OCI-LY1 (cell line): ENCODE data around the gene RETREG2.

Experiments
- H2AFZ ChIP-seq: fragments of 200-600 bp; sonication (generic), shearing (Covaris generic); 2 replicates; pipeline ENCODE4 v1.6.0; 2014; ENCODE audit warnings: antibody characterized with exemption, mild to moderate bottlenecking, low read length
- H3F3A ChIP-seq: fragments of 200-600 bp; sonication (generic), shearing (Covaris generic); 2 replicates; pipeline ENCODE4 v1.6.0; 2014; ENCODE audit warnings: mild to moderate bottlenecking, antibody characterized with exemption, low read length, moderate library complexity; ENCODE audit not compliant: insufficient read depth
- H3K27ac ChIP-seq: fragments of 200-600 bp; sonication (generic); 2 replicates; pipeline ENCODE4 v1.5.1; 2014; ENCODE audit warnings: low read length, mixed run types, mild to moderate bottlenecking, low read depth; ENCODE audit not compliant: poor library complexity, severe bottlenecking
- H3K27me3 ChIP-seq: fragments of 200-600 bp; sonication (generic); 2 replicates; pipeline ENCODE4 v1.6.0; 2014; ENCODE audit warnings: antibody characterized with exemption, mild to moderate bottlenecking, low read length, moderate library complexity; ENCODE audit not compliant: insufficient read depth
- H3K36me3 ChIP-seq: fragments of 200-600 bp; sonication (generic); 2 replicates; pipeline ENCODE4 v1.6.1; 2014; ENCODE audit warnings: mild to moderate bottlenecking, antibody characterized with exemption, low read length, moderate library complexity, mixed read lengths; ENCODE audit not compliant: insufficient read depth
- H3K4me1 ChIP-seq: fragments of 200-600 bp; sonication (generic); 2 replicates; pipeline ENCODE4 v1.5.1; 2014; ENCODE audit warnings: mild to moderate bottlenecking, low read length, moderate library complexity; ENCODE audit not compliant: insufficient read depth, severe bottlenecking
- H3K4me2 ChIP-seq: fragments of 200-600 bp; sonication (generic), shearing (Covaris generic); 2 replicates; pipeline ENCODE4 v1.6.1; 2014; ENCODE audit warnings: low read length
- H3K4me3 ChIP-seq: fragments of 200-600 bp; sonication (generic); 2 replicates; pipeline ENCODE4 v1.5.1; 2014; ENCODE audit warnings: low read length, low read depth, mild to moderate bottlenecking, mixed read lengths; ENCODE audit not compliant: poor library complexity, severe bottlenecking
- H3K79me2 ChIP-seq: fragments of 200-600 bp; shearing (Covaris generic); 2 replicates; pipeline ENCODE4 v1.6.1; 2016; ENCODE audit warnings: mixed run types, low read length, mixed read lengths; ENCODE audit not compliant: insufficient read depth
- H3K9ac ChIP-seq: fragments of 200-600 bp; sonication (generic), shearing (Covaris generic); 2 replicates; pipeline ENCODE4 v1.6.1; 2014; ENCODE audit warnings: mild to moderate bottlenecking, low read length, mixed read lengths
- H3K9me2 ChIP-seq: fragments of 200-600 bp; sonication (generic), shearing (Covaris generic); 2 replicates; pipeline ENCODE4 v1.6.1; 2014; ENCODE audit warnings: low read depth, mild to moderate bottlenecking, low read length, mixed read lengths
- H3K9me3 ChIP-seq: fragments of 200-600 bp; shearing (Covaris generic); 2 replicates; pipeline ENCODE4 v1.6.1; 2014; ENCODE audit warnings: low read length, mixed read lengths
- H4K20me1 ChIP-seq: fragments of 200-600 bp; sonication (generic), shearing (Covaris generic); 2 replicates; pipeline ENCODE4 v1.6.0; 2016; ENCODE audit warnings: mild to moderate bottlenecking, low read length; ENCODE audit not compliant: insufficient read depth
- EZH2 ChIP-seq: fragments of 200-600 bp; sonication (generic), shearing (Covaris generic); IDR thresholded peaks from 2 replicates; pipeline ENCODE4 v1.8.0; 2017; ENCODE audit warnings: borderline replicate concordance, mixed run types, mild to moderate bottlenecking, antibody characterized with exemption, low read length, moderate library complexity, mixed read lengths
- TF ChIP-seq, protein P1 (sequence below): fragments of 200-600 bp; sonication (generic), shearing (Covaris generic); IDR thresholded peaks from 2 replicates; pipeline ENCODE4 v1.5.1; 2017; ENCODE audit warnings: mild to moderate bottlenecking, antibody characterized with exemption, low read length, moderate library complexity, mixed read lengths

Gene RETREG2

DNA sequence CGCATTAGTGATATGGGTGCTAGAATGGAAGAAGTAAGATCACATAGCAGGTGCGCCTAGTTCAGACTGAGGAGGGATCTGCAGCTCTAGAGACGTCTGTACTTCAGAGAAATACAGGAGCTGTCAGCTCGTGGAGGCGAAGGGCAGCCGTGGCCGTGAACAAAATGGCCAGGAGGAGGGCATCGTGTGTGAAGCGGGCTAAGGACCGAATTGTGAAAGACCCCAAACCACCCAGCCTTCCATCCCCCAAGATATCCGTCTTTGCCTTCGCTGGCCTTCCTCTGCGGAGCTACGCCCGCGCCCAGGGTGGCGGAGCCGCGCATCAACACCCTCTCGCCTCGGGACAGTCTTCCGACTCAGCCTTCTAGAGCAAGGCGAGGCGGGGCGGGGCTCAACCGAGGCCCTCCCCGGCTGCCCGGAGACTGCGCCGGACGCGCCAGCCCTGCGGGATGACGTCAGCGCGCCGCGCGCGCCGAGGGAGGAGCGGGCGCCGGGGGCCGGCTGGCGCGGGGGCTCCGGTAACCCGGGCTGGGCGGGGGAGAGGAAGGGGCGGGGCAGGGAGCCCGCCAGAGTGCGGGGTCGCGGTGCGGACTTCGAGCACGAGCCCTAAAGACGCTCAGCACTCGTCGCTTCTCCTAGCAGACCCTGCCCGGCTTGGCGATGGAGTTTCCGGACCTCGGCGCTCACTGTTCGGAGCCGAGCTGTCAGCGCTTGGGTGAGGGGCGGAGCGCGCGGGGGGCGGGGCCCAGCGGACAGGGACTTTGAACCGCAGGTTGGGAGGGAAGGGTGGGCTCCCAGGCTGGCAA, 28.5 kb downstream of the RETREG2 start, which contains the start of gene ZFAND2B:
Gene ZFAND2B (plus strand): TSS at position 455 of the 806 bp plus-strand sequence. CDS start 206 bp downstream, at position 661.
- peaks cover 21% of the 10 kb centered on the region for H3K4me1 ChIP-seq
- H3F3A ChIP-seq, result 0 out of 2 replicates have a peak, but pooled peaks cover 3% of the 10 kb centered on the region
- H3K36me3 ChIP-seq, result peaks cover 38% of the 10 kb centered on the region; the same call in 1 of the 2 replicates
- peak within 1 kb of the TSS; percentile 70 for H3K4me3 ChIP-seq
- peak within 1 kb of the TSS; percentile 86 for H3K4me2 ChIP-seq
- peak within 1 kb of the TSS; percentile 82 for H3K9ac ChIP-seq
- H3K27ac ChIP-seq, result peak within 1 kb of the TSS; percentile 77
- no peaks in the 10 kb centered on the region for H3K79me2 ChIP-seq
- H3K27me3 ChIP-seq, result no peaks in the 10 kb centered on the region
- H2AFZ ChIP-seq, result peak within 1 kb of the TSS; percentile 24; the same call in 1 of the 2 replicates
- no peaks in the 10 kb centered on the region for H3K9me2 ChIP-seq
- TF ChIP-seq, protein P1, sequence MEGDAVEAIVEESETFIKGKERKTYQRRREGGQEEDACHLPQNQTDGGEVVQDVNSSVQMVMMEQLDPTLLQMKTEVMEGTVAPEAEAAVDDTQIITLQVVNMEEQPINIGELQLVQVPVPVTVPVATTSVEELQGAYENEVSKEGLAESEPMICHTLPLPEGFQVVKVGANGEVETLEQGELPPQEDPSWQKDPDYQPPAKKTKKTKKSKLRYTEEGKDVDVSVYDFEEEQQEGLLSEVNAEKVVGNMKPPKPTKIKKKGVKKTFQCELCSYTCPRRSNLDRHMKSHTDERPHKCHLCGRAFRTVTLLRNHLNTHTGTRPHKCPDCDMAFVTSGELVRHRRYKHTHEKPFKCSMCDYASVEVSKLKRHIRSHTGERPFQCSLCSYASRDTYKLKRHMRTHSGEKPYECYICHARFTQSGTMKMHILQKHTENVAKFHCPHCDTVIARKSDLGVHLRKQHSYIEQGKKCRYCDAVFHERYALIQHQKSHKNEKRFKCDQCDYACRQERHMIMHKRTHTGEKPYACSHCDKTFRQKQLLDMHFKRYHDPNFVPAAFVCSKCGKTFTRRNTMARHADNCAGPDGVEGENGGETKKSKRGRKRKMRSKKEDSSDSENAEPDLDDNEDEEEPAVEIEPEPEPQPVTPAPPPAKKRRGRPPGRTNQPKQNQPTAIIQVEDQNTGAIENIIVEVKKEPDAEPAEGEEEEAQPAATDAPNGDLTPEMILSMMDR, result no peak
- TF ChIP-seq EZH2, result no peak
- peaks cover 6% of the 10 kb centered on the region; the same call in 1 of the 2 replicates for H3K9me3 ChIP-seq
- no peaks in the 10 kb centered on the region for H4K20me1 ChIP-seq

DNA sequence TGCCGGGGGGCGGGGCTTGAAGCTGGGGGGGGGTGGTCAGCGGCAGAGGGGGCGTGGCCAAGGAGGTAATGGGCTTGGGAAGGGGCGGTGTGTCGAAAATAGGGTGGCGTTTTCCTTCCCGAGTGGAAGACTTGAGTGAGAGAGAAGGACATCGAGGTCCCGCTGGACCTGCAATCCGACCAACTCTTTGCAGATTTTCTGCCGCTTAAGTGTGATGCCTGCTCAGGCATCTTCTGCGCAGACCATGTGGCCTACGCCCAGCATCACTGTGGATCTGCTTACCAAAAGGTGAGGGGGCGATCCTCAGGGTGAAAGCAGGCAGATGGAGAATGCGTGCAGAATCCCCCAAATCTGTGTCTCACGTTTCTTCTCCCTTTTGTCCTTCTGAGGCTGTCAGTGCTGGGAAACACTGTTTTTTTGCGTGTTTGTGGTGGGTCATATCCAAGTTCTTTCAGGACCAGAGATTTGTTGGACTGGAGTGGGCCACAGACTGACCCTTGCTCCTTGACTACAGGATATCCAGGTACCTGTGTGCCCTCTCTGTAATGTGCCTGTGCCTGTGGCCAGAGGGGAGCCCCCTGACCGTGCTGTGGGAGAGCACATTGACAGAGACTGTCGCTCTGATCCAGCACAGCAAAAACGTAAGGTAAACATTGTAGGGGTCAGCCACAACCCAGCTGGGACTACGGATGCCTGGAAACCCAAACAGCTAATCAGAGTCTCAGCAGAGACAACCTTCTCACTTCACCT, 29.2 kb downstream of the RETREG2 start:
- Histone ChIP-seq H3K4me2 (peak overlapping the region; percentile 86), H3K79me2 (no peaks in the 10 kb centered on the region), H3K36me3 (peaks cover 43% of the 10 kb centered on the region), H3K4me1 (peaks cover 21% of the 10 kb centered on the region), H3K4me3 (peak overlapping the region; percentile 70), H4K20me1 (no peaks in the 10 kb centered on the region), H3K9ac (peak overlapping the region; percentile 82), H3K9me2 (no peaks in the 10 kb centered on the region), H3K27me3 (no peaks in the 10 kb centered on the region), H2AFZ (no peak overlapping the region), H3K27ac (peak overlapping the region; percentile 77), H3K9me3 (peaks cover 6% of the 10 kb centered on the region; the same call in 1 of the 2 replicates), H3F3A (0 out of 2 replicates have a peak, but pooled peaks cover 3% of the 10 kb centered on the region)
- TF ChIP-seq, protein P1, result no peak
- no peak for TF ChIP-seq EZH2

DNA sequence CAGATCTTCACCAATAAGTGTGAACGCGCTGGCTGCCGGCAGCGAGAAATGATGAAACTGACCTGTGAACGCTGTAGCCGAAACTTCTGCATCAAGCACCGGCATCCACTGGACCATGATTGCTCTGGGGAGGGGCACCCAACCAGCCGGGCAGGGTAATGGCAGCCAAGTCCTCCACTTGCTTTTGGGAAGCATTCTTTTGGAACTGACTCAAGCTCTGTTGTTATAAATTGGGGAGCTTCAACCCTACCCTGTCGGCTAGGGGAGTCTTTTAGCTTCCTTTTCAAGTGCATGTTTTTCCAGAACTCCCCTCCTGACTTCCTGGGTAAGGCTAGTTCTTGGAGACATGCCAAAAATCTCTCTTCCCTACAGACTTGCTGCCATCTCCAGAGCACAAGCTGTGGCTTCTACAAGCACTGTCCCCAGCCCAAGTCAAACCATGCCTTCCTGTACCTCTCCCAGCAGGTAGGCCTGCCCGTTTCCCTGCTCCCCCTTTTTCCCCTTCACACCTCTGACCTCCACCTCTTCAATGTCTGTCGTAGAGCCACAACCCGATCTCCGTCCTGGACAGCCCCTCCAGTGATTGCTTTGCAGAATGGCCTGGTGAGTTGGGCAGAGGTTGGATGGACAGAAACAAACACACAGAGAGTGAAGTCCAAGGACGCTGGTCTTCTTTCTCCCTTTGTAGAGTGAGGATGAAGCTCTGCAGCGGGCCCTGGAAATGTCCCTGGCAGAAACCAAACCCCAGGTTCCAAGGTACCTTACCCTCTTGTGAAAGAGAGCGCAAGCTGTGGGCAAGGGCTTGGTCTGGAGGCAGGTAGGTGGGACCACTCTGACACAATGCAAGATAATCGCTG, 30.0 kb downstream of the RETREG2 start:
- Histone ChIP-seq H3K4me3 (peak overlapping the region; percentile 70), H3K4me1 (peaks cover 21% of the 10 kb centered on the region), H3K27me3 (no peaks in the 10 kb centered on the region), H3F3A (0 out of 2 replicates have a peak, but pooled peaks cover 3% of the 10 kb centered on the region), H3K9ac (peak overlapping the region; percentile 82), H4K20me1 (no peaks in the 10 kb centered on the region), H3K9me3 (peaks cover 6% of the 10 kb centered on the region; the same call in 1 of the 2 replicates), H3K27ac (peak overlapping the region; percentile 55), H3K9me2 (no peaks in the 10 kb centered on the region), H3K36me3 (peaks cover 51% of the 10 kb centered on the region), H2AFZ (no peak overlapping the region), H3K4me2 (peak overlapping the region; percentile 86), H3K79me2 (no peaks in the 10 kb centered on the region)
- TF ChIP-seq EZH2, result no peak
- TF ChIP-seq, protein P1, result no peak
